Measurements from ENCODE around the gene EEF1A1.
"Not testable (repeated sequence)": the region's sequence is repeated elsewhere in the genome, so short reads cannot be mapped to it uniquely, and the experiment has no call there.

The EEF1A1 gene

GRCh38 chr6:73509851-73510250, 11.0 kb downstream of the EEF1A1 start:
- Histone ChIP-seq H3K27me3 (ENCODE audit: control insufficient read depth in 1 of 2, insufficient read depth in 1 of 2, low read length in 2 of 2) (no peaks in the 10 kb centered on the region), H4K91ac (ENCODE audit: low read length) (no peak overlapping the region), H3K14ac (ENCODE audit: low read length in 2 of 2) (no peak overlapping the region), H3K9me3 (ENCODE audit: control insufficient read depth, low read length) (no peaks in the 10 kb centered on the region), H3K4me3 (ENCODE audit: insufficient read depth in 1 of 2, low read depth in 1 of 2, low read length in 2 of 2) (no peak overlapping the region), H2BK120ac (ENCODE audit: low read depth, low read length) (no peak overlapping the region), H2BK5ac (ENCODE audit: low read depth, low read length, poor library complexity, severe bottlenecking) (no peak overlapping the region), H3K27ac (ENCODE audit: low read length, poor library complexity, severe bottlenecking) (no peak overlapping the region), H2BK12ac (ENCODE audit: low read length in 2 of 2) (no peak overlapping the region), H3K23ac (ENCODE audit: low read length in 2 of 2) (no peak overlapping the region), H3K9ac (ENCODE audit: low read length) (no peak overlapping the region), H3K4ac (ENCODE audit: low read depth in 1 of 2, low read length in 2 of 2) (no peak overlapping the region), H4K8ac (ENCODE audit: low read length) (no peak overlapping the region), H2AK5ac (ENCODE audit: low read length, severe bottlenecking) (no peak overlapping the region), H3K18ac (ENCODE audit: low read depth in 1 of 2, low read length in 2 of 2) (no peak overlapping the region), H2AFZ (ENCODE audit: low read depth, low read length) (no peak overlapping the region), H3K4me1 (ENCODE audit: control insufficient read depth, insufficient read depth, low read depth, low read length) (no peaks in the 10 kb centered on the region), H2BK15ac (ENCODE audit: low read depth, poor library complexity, severe bottlenecking) (no peak overlapping the region), H3K79me1 (replicated peaks; ENCODE audit: low read length, poor library complexity, severe bottlenecking) (no peaks in the 10 kb centered on the region), H3K36me3 (ENCODE audit: control insufficient read depth in 1 of 2, insufficient read depth in 2 of 2, low read depth in 1 of 2, low read length in 2 of 2) (peaks cover 4 to 7% of the 10 kb centered on the region in 2 experiments), H3K4me2 (ENCODE audit: low read length, poor library complexity, severe bottlenecking) (no peak overlapping the region)
- WGBS: no CpG with 5 or more reads among the region's 1 CpG
- no peak for DNase-seq

GRCh38 chr6:73508776-73509175, 12.1 kb downstream of the EEF1A1 start:
- no peak overlapping the region for H2BK120ac ChIP-seq (ENCODE audit: low read depth, low read length)
- no peak overlapping the region for H2BK5ac ChIP-seq (ENCODE audit: low read depth, low read length, poor library complexity, severe bottlenecking)
- no peak overlapping the region for H2BK12ac ChIP-seq (ENCODE audit: low read length in 2 of 2)
- H3K79me1 ChIP-seq (replicated peaks; ENCODE audit: low read length, poor library complexity, severe bottlenecking): no peaks in the 10 kb centered on the region
- no peak overlapping the region for H3K23ac ChIP-seq (ENCODE audit: low read length in 2 of 2)
- no peak overlapping the region for H3K9ac ChIP-seq (ENCODE audit: low read length)
- no peak overlapping the region for H2AK5ac ChIP-seq (ENCODE audit: low read length, severe bottlenecking)
- no peaks in the 10 kb centered on the region for H3K4me1 ChIP-seq (ENCODE audit: control insufficient read depth, insufficient read depth, low read depth, low read length)
- no peak for DNase-seq
- H3K36me3 ChIP-seq (ENCODE audit: control insufficient read depth in 1 of 2, insufficient read depth in 2 of 2, low read depth in 1 of 2, low read length in 2 of 2): peaks cover 5 to 12% of the 10 kb centered on the region in 2 experiments
- no peak overlapping the region for H2BK15ac ChIP-seq (ENCODE audit: low read depth, poor library complexity, severe bottlenecking)
- no peak overlapping the region for H3K18ac ChIP-seq (ENCODE audit: low read depth in 1 of 2, low read length in 2 of 2)
- no peak overlapping the region for H2AFZ ChIP-seq (ENCODE audit: low read depth, low read length)
- H3K14ac ChIP-seq (ENCODE audit: low read length in 2 of 2): no peak overlapping the region
- no peak overlapping the region for H4K91ac ChIP-seq (ENCODE audit: low read length)
- no peak overlapping the region for H3K4ac ChIP-seq (ENCODE audit: low read depth in 1 of 2, low read length in 2 of 2)
- no peaks in the 10 kb centered on the region for H3K9me3 ChIP-seq (ENCODE audit: control insufficient read depth, low read length)
- H3K4me3 ChIP-seq (ENCODE audit: insufficient read depth in 1 of 2, low read depth in 1 of 2, low read length in 2 of 2): no peak overlapping the region
- no peaks in the 10 kb centered on the region for H3K27me3 ChIP-seq (ENCODE audit: control insufficient read depth in 1 of 2, insufficient read depth in 1 of 2, low read length in 2 of 2)
- WGBS: 94% methylated on average over 1 of the region's 1 CpG
- no peak overlapping the region for H3K27ac ChIP-seq (ENCODE audit: low read length, poor library complexity, severe bottlenecking)
- H4K8ac ChIP-seq (ENCODE audit: low read length): no peak overlapping the region
- H3K4me2 ChIP-seq (ENCODE audit: low read length, poor library complexity, severe bottlenecking): no peak overlapping the region

- H3K9ac ChIP-seq (ENCODE audit: low read length): no peak overlapping the region
- H2AFZ ChIP-seq (ENCODE audit: low read depth, low read length): no peak overlapping the region
- H3K4ac ChIP-seq (ENCODE audit: low read depth in 1 of 2, low read length in 2 of 2): no peak overlapping the region
- H3K18ac ChIP-seq (ENCODE audit: low read depth in 1 of 2, low read length in 2 of 2): no peak overlapping the region
- H2BK15ac ChIP-seq (ENCODE audit: low read depth, poor library complexity, severe bottlenecking): no peak overlapping the region
- no peak overlapping the region for H2BK5ac ChIP-seq (ENCODE audit: low read depth, low read length, poor library complexity, severe bottlenecking)
- no peaks in the 10 kb centered on the region for H3K27me3 ChIP-seq (ENCODE audit: control insufficient read depth in 1 of 2, insufficient read depth in 1 of 2, low read length in 2 of 2)
- H3K14ac ChIP-seq (ENCODE audit: low read length in 2 of 2): no peak overlapping the region
- no peak overlapping the region for H3K27ac ChIP-seq (ENCODE audit: low read length, poor library complexity, severe bottlenecking)
- H3K23ac ChIP-seq (ENCODE audit: low read length in 2 of 2): no peak overlapping the region
- no peak overlapping the region for H4K8ac ChIP-seq (ENCODE audit: low read length)
- 90% methylated on average over 6 of the region's 6 CpGs for WGBS
- H3K79me1 ChIP-seq (replicated peaks; ENCODE audit: low read length, poor library complexity, severe bottlenecking): no peaks in the 10 kb centered on the region
- no peak overlapping the region for H2BK120ac ChIP-seq (ENCODE audit: low read depth, low read length)
- H4K91ac ChIP-seq (ENCODE audit: low read length): no peak overlapping the region
- H3K4me2 ChIP-seq (ENCODE audit: low read length, poor library complexity, severe bottlenecking): no peak overlapping the region
- DNase-seq: peak; percentile 2
- H3K36me3 ChIP-seq (ENCODE audit: control insufficient read depth in 1 of 2, insufficient read depth in 2 of 2, low read depth in 1 of 2, low read length in 2 of 2): peaks cover 9 to 32% of the 10 kb centered on the region in 2 experiments
- no peaks in the 10 kb centered on the region for H3K4me1 ChIP-seq (ENCODE audit: control insufficient read depth, insufficient read depth, low read depth, low read length)
- no peak overlapping the region for H3K4me3 ChIP-seq (ENCODE audit: insufficient read depth in 1 of 2, low read depth in 1 of 2, low read length in 2 of 2)
- H2BK12ac ChIP-seq (ENCODE audit: low read length in 2 of 2): no peak overlapping the region
- no peak overlapping the region for H2AK5ac ChIP-seq (ENCODE audit: low read length, severe bottlenecking)
- no peaks in the 10 kb centered on the region for H3K9me3 ChIP-seq (ENCODE audit: control insufficient read depth, low read length)
Observed at GRCh38 chr6:73506246-73506645, 14.6 kb downstream of the EEF1A1 start.

DNA sequence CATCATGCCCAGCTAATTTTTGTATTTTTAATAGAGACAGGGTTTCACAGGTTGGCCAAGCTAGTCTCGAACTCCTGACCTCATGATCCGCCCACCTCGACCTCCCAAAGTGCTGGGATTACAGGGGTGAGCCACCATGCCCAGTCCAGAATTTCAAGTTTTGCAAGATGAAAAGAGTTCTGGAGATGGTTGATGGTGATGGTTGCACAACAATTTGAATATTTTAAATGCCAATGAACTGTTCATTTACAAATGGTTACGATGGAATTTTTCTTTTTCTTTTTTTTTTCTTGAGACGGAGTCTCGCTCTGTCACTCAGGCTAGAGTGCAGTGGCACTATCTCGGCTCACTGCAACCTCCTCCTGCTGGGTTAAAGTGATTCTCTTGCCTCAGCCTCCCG, 15.1 kb downstream of the EEF1A1 start:
- H3K4me2 ChIP-seq (ENCODE audit: low read length, poor library complexity, severe bottlenecking); H2BK120ac ChIP-seq (ENCODE audit: low read depth, low read length); H2AFZ ChIP-seq (ENCODE audit: low read depth, low read length); H3K4me3 ChIP-seq (ENCODE audit: insufficient read depth in 1 of 2, low read depth in 1 of 2, low read length in 2 of 2); H4K8ac ChIP-seq (ENCODE audit: low read length); H4K91ac ChIP-seq (ENCODE audit: low read length); H2AK5ac ChIP-seq (ENCODE audit: low read length, severe bottlenecking); H3K23ac ChIP-seq (ENCODE audit: low read length in 2 of 2); H3K27ac ChIP-seq (ENCODE audit: low read length, poor library complexity, severe bottlenecking); H2BK5ac ChIP-seq (ENCODE audit: low read depth, low read length, poor library complexity, severe bottlenecking); H3K18ac ChIP-seq (ENCODE audit: low read depth in 1 of 2, low read length in 2 of 2); H3K9ac ChIP-seq (ENCODE audit: low read length); H3K9me3 ChIP-seq (ENCODE audit: control insufficient read depth, low read length); DNase-seq; H2BK12ac ChIP-seq (ENCODE audit: low read length in 2 of 2); H3K4me1 ChIP-seq (ENCODE audit: control insufficient read depth, insufficient read depth, low read depth, low read length); H3K14ac ChIP-seq (ENCODE audit: low read length in 2 of 2); H3K4ac ChIP-seq (ENCODE audit: low read depth in 1 of 2, low read length in 2 of 2); H2BK15ac ChIP-seq (ENCODE audit: low read depth, poor library complexity, severe bottlenecking); H3K79me1 ChIP-seq (replicated peaks; ENCODE audit: low read length, poor library complexity, severe bottlenecking); H3K27me3 ChIP-seq (ENCODE audit: control insufficient read depth in 1 of 2, insufficient read depth in 1 of 2, low read length in 2 of 2): not testable (repeated sequence)
- WGBS: 96% methylated on average over 8 of the region's 8 CpGs
- H3K36me3 ChIP-seq (ENCODE audit: control insufficient read depth in 1 of 2, insufficient read depth in 2 of 2, low read depth in 1 of 2, low read length in 2 of 2): peaks cover 9 to 37% of the 10 kb centered on the region in 2 experiments
